ENCODE results near the gene DNAJC1. TPM values are rescaled to one million over a fixed set of nuclear protein-coding genes. Genes with fewer than 3 reads are reported as not detected.

Gene DNAJC1
- total and polyA plus RNA-seq, 2 of the 8 experiments (the other 6 are each of a cell fraction or from before 2014, with no cell fraction given), result 6.8 to 14.8 TPM

GRCh38 chr10:22053048-22053447 lies 49.5 kb upstream of the DNAJC1 start (continued):
- no peak for TF ChIP-seq TCF12 (IDR thresholded peaks at IDR 0.05; ENCODE audit: low read depth, low read length)
- TF ChIP-seq CHD2 (IDR thresholded peaks at IDR 0.05; ENCODE audit: low read length), result no peak
- no peak for TF ChIP-seq BACH1 (IDR thresholded peaks at IDR 0.05; ENCODE audit: low read length)
